Endodermal cell (in vitro differentiated cells): ENCODE data around the gene C4orf50. TPM values are rescaled to one million over a fixed set of nuclear protein-coding genes. Genes with fewer than 3 reads are reported as not detected.

Experiments
- DNase-seq: peaks from one replicate; pipeline ENCODE4 v3.0.0-alpha.2; 2017
- H3K27ac ChIP-seq: 2 replicates; pipeline ENCODE4 v1.5.1; 2013; ENCODE audit warnings: mild to moderate bottlenecking, low read depth, low read length, moderate library complexity
- H3K27me3 ChIP-seq: 2 replicates; pipeline ENCODE4 v1.6.1; 2013; ENCODE audit warnings: mild to moderate bottlenecking, low read length, moderate library complexity; ENCODE audit not compliant: insufficient read depth, control insufficient read depth, poor library complexity, severe bottlenecking
- H3K36me3 ChIP-seq: 2 replicates; pipeline ENCODE4 v1.7.0; 2013; ENCODE audit warnings: mild to moderate bottlenecking, low read length, moderate library complexity; ENCODE audit not compliant: control insufficient read depth, insufficient read depth
- H3K4me1 ChIP-seq: one replicate; pipeline ENCODE4 v1.7.0; 2013; ENCODE audit warnings: low read length; ENCODE audit not compliant: control insufficient read depth, insufficient read depth
- H3K4me3 ChIP-seq: 2 replicates; pipeline ENCODE4 v1.5.1; 2013; ENCODE audit warnings: mild to moderate bottlenecking, low read length, moderate library complexity
- H3K9ac ChIP-seq: 2 replicates; pipeline ENCODE4 v1.6.1; 2013; ENCODE audit warnings: mild to moderate bottlenecking, low read length, moderate library complexity; ENCODE audit not compliant: poor library complexity, severe bottlenecking; ENCODE audit errors: extremely low read depth
- H3K9me3 ChIP-seq: 2 replicates; pipeline ENCODE4 v1.6.1; 2013; ENCODE audit warnings: mild to moderate bottlenecking, low read length, moderate library complexity; ENCODE audit not compliant: control insufficient read depth
- H3K27ac Mint-ChIP-seq: 2 replicates; pipeline ENCODE4 v1.8.0; 2020; ENCODE audit warnings: mixed read lengths
- H3K27me3 Mint-ChIP-seq: 2 replicates; pipeline ENCODE4 v1.8.0; 2021; ENCODE audit warnings: mild to moderate bottlenecking, mixed read lengths; ENCODE audit not compliant: insufficient read depth
- H3K36me3 Mint-ChIP-seq: 2 replicates; pipeline ENCODE4 v1.8.0; 2020; ENCODE audit warnings: low read depth, mixed read lengths
- H3K4me1 Mint-ChIP-seq: 2 replicates; pipeline ENCODE4 v1.8.0; 2020; ENCODE audit warnings: mixed read lengths
- H3K4me3 Mint-ChIP-seq: 2 replicates; pipeline ENCODE4 v1.8.0; 2020; ENCODE audit warnings: mild to moderate bottlenecking, moderate library complexity, mixed read lengths
- H3K9me3 Mint-ChIP-seq: 2 replicates; pipeline ENCODE4 v1.8.0; 2020; ENCODE audit warnings: mild to moderate bottlenecking, mixed read lengths
- WGBS, 2 experiments: methylation state at CpG; one replicate each; pipeline versions ENCODE4 v1.1.5 to v1.1.7; 2013; ENCODE audit warnings: missing lambda C conversion rate in 2 of 2, mixed read lengths in 1 of 2; ENCODE audit not compliant: insufficient coverage in 1 of 2, insufficient read length in 1 of 2; 5-methylcytosine and 5-hydroxymethylcytosine counted together
- total RNA-seq, 2 donors: library from RNA; stranded (reverse); fragmentation: NEBNext Ultra II Directional in 1 of 2; extraction: Animal tissue kit (Norgen Biotek cat#: 25700) in 1 of 2; gene quantifications; 2 replicates in 1 of 2; 3 replicates in 1 of 2; pipeline ENCODE4 v1.2.1, GENCODE V29; 2021
- TF ChIP-seq, protein P1 (sequence below): fragments of 200-600 bp; sonication (generic); conservative IDR thresholded peaks from 2 replicates; pipeline ENCODE4 v1.5.0; 2021; ENCODE audit warnings: antibody characterized with exemption, mild to moderate bottlenecking

C4orf50 gene
- total RNA-seq, 2 donors from 2014 or later, result 0.84 to 1.6 TPM

DNA sequence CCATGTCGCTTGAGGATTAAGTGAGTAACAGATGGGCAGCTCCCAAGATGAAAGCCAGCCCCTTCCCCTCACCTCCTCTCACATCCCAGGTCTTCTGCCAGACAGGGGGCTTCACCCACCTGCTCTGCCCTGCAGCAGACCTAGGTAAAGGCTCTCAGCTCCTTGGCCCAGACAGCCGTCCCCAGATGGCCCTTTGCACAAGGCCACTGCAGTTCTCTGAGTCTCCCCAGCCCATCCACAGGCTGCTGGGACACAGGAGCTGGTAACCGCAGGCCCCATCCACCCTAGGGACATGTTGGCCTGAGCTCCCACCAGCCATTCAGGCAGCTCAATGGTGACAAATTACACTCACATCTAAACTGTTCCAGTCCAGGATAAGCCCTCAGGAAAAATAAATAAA is 15.3 kb downstream of the C4orf50 start:
- H3K27me3 Mint-ChIP-seq, result peaks cover 23% of the 10 kb centered on the region
- no peaks in the 10 kb centered on the region for H3K4me1 Mint-ChIP-seq
- WGBS, 2 experiments, result 78 to 100% methylated on average over 2 to 3 of the region's 3 CpGs

DNA sequence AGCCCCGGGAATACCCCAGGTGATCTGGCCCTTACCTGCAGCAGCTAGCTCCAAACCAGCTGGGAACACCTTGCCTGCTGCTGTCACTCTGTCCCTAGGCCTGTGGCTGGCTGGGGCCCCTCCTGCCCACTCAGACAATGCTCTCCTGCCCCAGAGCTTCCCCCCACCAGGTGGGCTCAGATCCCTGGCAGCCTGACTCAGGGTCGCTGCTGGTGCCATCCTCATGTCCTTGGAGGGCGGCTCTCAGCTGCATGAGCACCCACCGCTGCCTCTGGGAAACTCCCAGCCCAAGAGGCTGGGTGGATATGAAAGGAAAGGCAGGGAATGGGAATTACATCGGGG is 15.8 kb downstream of the C4orf50 start:
- Mint-ChIP-seq H3K4me1 (no peaks in the 10 kb centered on the region), H3K9me3 (no peaks in the 10 kb centered on the region), H3K36me3 (peaks cover 2% of the 10 kb centered on the region), H3K4me3 (no peak overlapping the region), H3K27me3 (peaks cover 18% of the 10 kb centered on the region), H3K27ac (no peak overlapping the region)
- Histone ChIP-seq H3K4me1 (no peaks in the 10 kb centered on the region), H3K9ac (no peak overlapping the region), H3K36me3 (no peaks in the 10 kb centered on the region), H3K9me3 (no peaks in the 10 kb centered on the region), H3K27me3 (peaks cover 10% of the 10 kb centered on the region), H3K4me3 (no peak overlapping the region), H3K27ac (no peak overlapping the region)
- TF ChIP-seq, protein P1, sequence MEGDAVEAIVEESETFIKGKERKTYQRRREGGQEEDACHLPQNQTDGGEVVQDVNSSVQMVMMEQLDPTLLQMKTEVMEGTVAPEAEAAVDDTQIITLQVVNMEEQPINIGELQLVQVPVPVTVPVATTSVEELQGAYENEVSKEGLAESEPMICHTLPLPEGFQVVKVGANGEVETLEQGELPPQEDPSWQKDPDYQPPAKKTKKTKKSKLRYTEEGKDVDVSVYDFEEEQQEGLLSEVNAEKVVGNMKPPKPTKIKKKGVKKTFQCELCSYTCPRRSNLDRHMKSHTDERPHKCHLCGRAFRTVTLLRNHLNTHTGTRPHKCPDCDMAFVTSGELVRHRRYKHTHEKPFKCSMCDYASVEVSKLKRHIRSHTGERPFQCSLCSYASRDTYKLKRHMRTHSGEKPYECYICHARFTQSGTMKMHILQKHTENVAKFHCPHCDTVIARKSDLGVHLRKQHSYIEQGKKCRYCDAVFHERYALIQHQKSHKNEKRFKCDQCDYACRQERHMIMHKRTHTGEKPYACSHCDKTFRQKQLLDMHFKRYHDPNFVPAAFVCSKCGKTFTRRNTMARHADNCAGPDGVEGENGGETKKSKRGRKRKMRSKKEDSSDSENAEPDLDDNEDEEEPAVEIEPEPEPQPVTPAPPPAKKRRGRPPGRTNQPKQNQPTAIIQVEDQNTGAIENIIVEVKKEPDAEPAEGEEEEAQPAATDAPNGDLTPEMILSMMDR, result no peak
- no peak for DNase-seq
- 87% methylated on average over 5 of the region's 5 CpGs; no CpG with 5 or more reads in 1 of the 2 experiments for WGBS, 2 experiments

More for the DNA sequence above, 15.3 kb downstream of the C4orf50 start:
- no peaks in the 10 kb centered on the region for H3K9me3 ChIP-seq
- H3K27me3 ChIP-seq, result peaks cover 13% of the 10 kb centered on the region
- no peaks in the 10 kb centered on the region for H3K4me1 ChIP-seq
- TF ChIP-seq, protein P1, result no peak
- H3K4me3 ChIP-seq, result no peak overlapping the region
- Mint-ChIP-seq H3K27ac (no peak overlapping the region), H3K9me3 (no peaks in the 10 kb centered on the region), H3K36me3 (peaks cover 2% of the 10 kb centered on the region), H3K4me3 (no peak overlapping the region)
- no peaks in the 10 kb centered on the region for H3K36me3 ChIP-seq
- H3K27ac ChIP-seq, result no peak overlapping the region
- no peak for DNase-seq
- no peak overlapping the region for H3K9ac ChIP-seq

GRCh38 chr4:6001680-6002491 is 16.3 kb downstream of the C4orf50 start:
- peaks cover 12% of the 10 kb centered on the region for H3K27me3 Mint-ChIP-seq
- TF ChIP-seq, protein P1, result no peak
- no peaks in the 10 kb centered on the region for H3K36me3 ChIP-seq
- DNase-seq, result peak; percentile 38
- peaks cover under 1% of the 10 kb centered on the region for H3K36me3 Mint-ChIP-seq
- H3K9me3 Mint-ChIP-seq, result no peaks in the 10 kb centered on the region
- no peaks in the 10 kb centered on the region for H3K9me3 ChIP-seq
- H3K27ac Mint-ChIP-seq, result no peak overlapping the region
- H3K27me3 ChIP-seq, result peaks cover 4% of the 10 kb centered on the region
- no peaks in the 10 kb centered on the region for H3K4me1 Mint-ChIP-seq
- no peak overlapping the region for H3K27ac ChIP-seq
- H3K4me3 ChIP-seq, result no peak overlapping the region
- H3K4me3 Mint-ChIP-seq, result no peak overlapping the region
- H3K9ac ChIP-seq, result no peak overlapping the region
- WGBS, 2 experiments, result 88 to 93% methylated on average over 5 to 6 of the region's 6 CpGs
- no peaks in the 10 kb centered on the region for H3K4me1 ChIP-seq
